ENCODE results near the gene GABRA1.
A peak's percentile ranks its signal among the peaks of the same experiment; 100 is the strongest.

GABRA1 gene

DNA sequence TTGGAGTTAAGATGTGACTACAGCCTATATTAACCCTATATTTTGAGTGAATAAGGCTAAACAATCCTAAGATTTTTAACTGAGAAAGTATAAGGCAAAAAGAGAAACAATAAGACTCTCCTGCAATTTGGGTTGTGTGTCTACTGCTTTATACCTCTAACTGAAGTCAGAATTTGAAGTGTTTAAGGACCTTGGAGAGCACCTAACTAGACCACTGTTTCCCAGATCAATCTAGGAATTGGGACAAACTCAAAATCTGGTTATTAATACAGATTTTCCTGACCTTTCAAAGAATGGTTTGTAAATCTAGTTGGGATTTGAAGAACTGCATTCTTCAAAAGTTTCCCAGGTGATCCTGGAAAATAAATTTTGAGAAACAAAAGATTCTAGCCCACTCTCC, 42.1 kb downstream of the GABRA1 start:
- Histone ChIP-seq H3K4me3 (ENCODE audit: low read length) (no peak overlapping the region), H3K36me3 (ENCODE audit: control insufficient read depth, insufficient read depth, low read length) (no peaks in the 10 kb centered on the region), H3K27me3 (ENCODE audit: control insufficient read depth, insufficient read depth, low read length) (no peaks in the 10 kb centered on the region), H3K27ac (ENCODE audit: low read length) (no peak overlapping the region), H3K9me3 (ENCODE audit: control insufficient read depth, insufficient read depth, low read length) (no peaks in the 10 kb centered on the region), H3K4me1 (ENCODE audit: control insufficient read depth, insufficient read depth, low read length) (no peaks in the 10 kb centered on the region)
- no peak for DNase-seq (ENCODE audit: low read depth, low spot score)

GRCh38 chr5:161895514-161895913, 47.6 kb downstream of the GABRA1 start:
- Histone ChIP-seq H3K9me3 (ENCODE audit: control insufficient read depth, insufficient read depth, low read length) (no peaks in the 10 kb centered on the region), H3K4me1 (ENCODE audit: control insufficient read depth, insufficient read depth, low read length) (no peaks in the 10 kb centered on the region), H3K36me3 (ENCODE audit: control insufficient read depth, insufficient read depth, low read length) (no peaks in the 10 kb centered on the region), H3K27ac (ENCODE audit: low read length) (no peak overlapping the region), H3K4me3 (ENCODE audit: low read length) (no peak overlapping the region), H3K27me3 (ENCODE audit: control insufficient read depth, insufficient read depth, low read length) (no peaks in the 10 kb centered on the region)
- no peak for DNase-seq (ENCODE audit: low read depth, low spot score)
- no CpG with 5 or more reads among the region's 1 CpG for WGBS (ENCODE audit: insufficient coverage, insufficient read length)

GRCh38 chr5:161897033-161897432, 49.1 kb downstream of the GABRA1 start:
- no CpG with 5 or more reads among the region's 7 CpGs for WGBS (ENCODE audit: insufficient coverage, insufficient read length)
- H3K27me3 ChIP-seq (ENCODE audit: control insufficient read depth, insufficient read depth, low read length) = no peaks in the 10 kb centered on the region
- H3K36me3 ChIP-seq (ENCODE audit: control insufficient read depth, insufficient read depth, low read length) = no peaks in the 10 kb centered on the region
- DNase-seq (ENCODE audit: low read depth, low spot score) = no peak
- H3K9me3 ChIP-seq (ENCODE audit: control insufficient read depth, insufficient read depth, low read length) = no peaks in the 10 kb centered on the region
- H3K4me3 ChIP-seq (ENCODE audit: low read length) = no peak overlapping the region
- no peak overlapping the region for H3K27ac ChIP-seq (ENCODE audit: low read length)
- no peaks in the 10 kb centered on the region for H3K4me1 ChIP-seq (ENCODE audit: control insufficient read depth, insufficient read depth, low read length)

DNA sequence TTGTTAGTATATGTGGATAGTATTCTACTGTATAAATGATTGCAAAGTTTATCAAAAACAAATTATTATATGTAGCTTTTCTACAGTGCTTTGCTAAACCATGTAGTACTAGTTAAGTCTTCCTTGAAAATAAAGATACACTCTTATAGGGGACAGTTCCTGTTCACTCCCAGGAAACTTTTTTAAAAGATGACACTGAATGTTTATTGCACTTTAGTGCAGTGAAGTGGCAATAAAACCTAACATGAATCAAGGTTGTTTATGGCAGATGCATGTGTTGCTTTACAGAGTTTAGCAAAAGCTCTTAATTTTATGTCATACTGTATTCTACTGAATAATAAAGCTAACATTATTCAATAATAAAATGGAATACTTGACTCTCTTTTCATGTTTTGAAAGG, 51.7 kb downstream of the GABRA1 start:
- H3K9me3 ChIP-seq (ENCODE audit: control insufficient read depth, insufficient read depth, low read length) = no peaks in the 10 kb centered on the region
- H3K27me3 ChIP-seq (ENCODE audit: control insufficient read depth, insufficient read depth, low read length) = no peaks in the 10 kb centered on the region
- H3K36me3 ChIP-seq (ENCODE audit: control insufficient read depth, insufficient read depth, low read length) = no peaks in the 10 kb centered on the region
- no peak for DNase-seq (ENCODE audit: low read depth, low spot score)
- no peaks in the 10 kb centered on the region for H3K4me1 ChIP-seq (ENCODE audit: control insufficient read depth, insufficient read depth, low read length)
- H3K27ac ChIP-seq (ENCODE audit: low read length) = no peak overlapping the region
- no peak overlapping the region for H3K4me3 ChIP-seq (ENCODE audit: low read length)

DNA sequence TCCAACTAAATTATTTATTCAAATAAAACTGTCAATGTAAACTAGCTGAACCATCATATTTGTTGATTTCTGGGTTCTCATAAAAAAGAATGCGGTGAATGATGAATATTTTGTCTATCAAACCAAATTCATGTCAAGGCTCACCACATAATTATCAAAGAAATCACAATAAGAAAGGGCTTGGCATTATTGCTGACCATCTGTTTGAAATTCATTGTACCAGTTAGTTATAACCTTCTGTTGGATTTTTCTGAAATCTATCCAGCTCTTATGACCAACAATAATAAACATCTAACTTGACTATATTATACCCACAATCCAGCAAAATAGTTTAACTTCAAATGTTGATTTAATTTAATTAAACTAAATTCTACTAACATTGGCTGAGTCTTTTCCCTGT, 53.1 kb downstream of the GABRA1 start:
- no CpG with 5 or more reads among the region's 1 CpG for WGBS (ENCODE audit: insufficient coverage, insufficient read length)
- Histone ChIP-seq H3K4me1 (ENCODE audit: control insufficient read depth, insufficient read depth, low read length) (no peaks in the 10 kb centered on the region), H3K36me3 (ENCODE audit: control insufficient read depth, insufficient read depth, low read length) (no peaks in the 10 kb centered on the region), H3K27me3 (ENCODE audit: control insufficient read depth, insufficient read depth, low read length) (no peaks in the 10 kb centered on the region), H3K4me3 (ENCODE audit: low read length) (no peak overlapping the region), H3K27ac (ENCODE audit: low read length) (no peak overlapping the region), H3K9me3 (ENCODE audit: control insufficient read depth, insufficient read depth, low read length) (no peaks in the 10 kb centered on the region)
- DNase-seq (ENCODE audit: low read depth, low spot score) = no peak

DNA sequence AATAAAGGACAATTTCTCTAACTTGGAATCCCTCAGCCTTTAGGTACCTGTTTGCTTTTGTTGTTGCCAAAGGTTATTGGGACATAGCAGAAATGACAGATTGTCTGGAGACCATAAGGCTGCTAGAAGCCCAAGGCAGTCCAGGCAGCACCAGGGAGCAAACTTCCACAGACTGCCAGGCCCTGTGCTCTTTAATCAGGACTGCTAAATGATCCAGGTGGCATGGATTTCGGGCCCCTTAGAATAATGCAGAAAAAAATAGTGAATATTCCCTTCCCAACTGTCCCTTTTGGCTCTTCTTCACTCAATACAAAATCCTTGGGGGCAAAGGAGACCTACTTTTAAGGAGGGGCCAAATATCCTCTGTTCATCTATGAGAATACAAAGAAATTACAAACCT, 73.9 kb downstream of the GABRA1 start:
- no peaks in the 10 kb centered on the region for H3K27me3 ChIP-seq (ENCODE audit: control insufficient read depth, insufficient read depth, low read length)
- H3K9me3 ChIP-seq (ENCODE audit: control insufficient read depth, insufficient read depth, low read length) = no peaks in the 10 kb centered on the region
- DNase-seq (ENCODE audit: low read depth, low spot score) = no peak
- no peak overlapping the region for H3K27ac ChIP-seq (ENCODE audit: low read length)
- H3K4me1 ChIP-seq (ENCODE audit: control insufficient read depth, insufficient read depth, low read length) = no peaks in the 10 kb centered on the region
- H3K36me3 ChIP-seq (ENCODE audit: control insufficient read depth, insufficient read depth, low read length) = no peaks in the 10 kb centered on the region
- no peak overlapping the region for H3K4me3 ChIP-seq (ENCODE audit: low read length)
- WGBS (ENCODE audit: insufficient coverage, insufficient read length) = no CpG with 5 or more reads among the region's 1 CpG

DNA sequence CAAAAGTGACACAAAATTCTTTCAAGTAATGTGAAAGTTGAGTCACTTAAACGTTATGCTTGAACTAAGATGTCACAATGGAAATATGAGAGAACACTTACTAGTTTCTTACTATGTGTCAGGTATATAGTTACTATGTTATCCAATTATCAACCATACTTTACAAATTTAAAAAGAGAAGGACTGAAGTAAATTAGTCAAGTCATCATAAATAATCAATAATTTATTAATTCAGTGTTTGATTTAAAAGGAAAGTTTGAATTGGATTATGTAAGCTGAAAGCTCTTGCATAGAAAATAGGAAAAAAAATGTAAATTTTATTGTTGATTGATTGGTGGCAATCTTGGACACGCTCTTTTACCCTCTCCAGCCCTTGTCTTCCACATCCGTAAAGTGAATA, 76.3 kb downstream of the GABRA1 start:
- Histone ChIP-seq H3K4me3 (ENCODE audit: low read length) (no peak overlapping the region), H3K4me1 (ENCODE audit: control insufficient read depth, insufficient read depth, low read length) (no peaks in the 10 kb centered on the region), H3K27me3 (ENCODE audit: control insufficient read depth, insufficient read depth, low read length) (no peaks in the 10 kb centered on the region), H3K27ac (ENCODE audit: low read length) (no peak overlapping the region), H3K36me3 (ENCODE audit: control insufficient read depth, insufficient read depth, low read length) (no peaks in the 10 kb centered on the region), H3K9me3 (ENCODE audit: control insufficient read depth, insufficient read depth, low read length) (no peaks in the 10 kb centered on the region)
- no CpG with 5 or more reads among the region's 3 CpGs for WGBS (ENCODE audit: insufficient coverage, insufficient read length)
- DNase-seq (ENCODE audit: low read depth, low spot score) = no peak

- WGBS (ENCODE audit: insufficient coverage, insufficient read length) = no CpG with 5 or more reads among the region's 4 CpGs
- peak; percentile 1 for DNase-seq (ENCODE audit: low read depth, low spot score)
These were observed 78.0 kb downstream of the GABRA1 start for GRCh38 chr5:161925960-161926359.

GRCh38 chr5:161934486-161934885, 86.6 kb downstream of the GABRA1 start:
- no peak overlapping the region for H3K27ac ChIP-seq (ENCODE audit: low read length)

More at GRCh38 chr5:161925960-161926359, 78.0 kb downstream of the GABRA1 start:
- H3K27me3 ChIP-seq (ENCODE audit: control insufficient read depth, insufficient read depth, low read length) = no peaks in the 10 kb centered on the region
- H3K27ac ChIP-seq (ENCODE audit: low read length) = no peak overlapping the region
- no peaks in the 10 kb centered on the region for H3K9me3 ChIP-seq (ENCODE audit: control insufficient read depth, insufficient read depth, low read length)
- H3K4me3 ChIP-seq (ENCODE audit: low read length) = no peak overlapping the region
- no peaks in the 10 kb centered on the region for H3K36me3 ChIP-seq (ENCODE audit: control insufficient read depth, insufficient read depth, low read length)
- H3K4me1 ChIP-seq (ENCODE audit: control insufficient read depth, insufficient read depth, low read length) = no peaks in the 10 kb centered on the region

GRCh38 chr5:161944974-161945373, 97.1 kb downstream of the GABRA1 start:
- Histone ChIP-seq H3K4me1 (ENCODE audit: control insufficient read depth, insufficient read depth, low read length) (no peaks in the 10 kb centered on the region), H3K36me3 (ENCODE audit: control insufficient read depth, insufficient read depth, low read length) (no peaks in the 10 kb centered on the region), H3K4me3 (ENCODE audit: low read length) (no peak overlapping the region), H3K27me3 (ENCODE audit: control insufficient read depth, insufficient read depth, low read length) (no peaks in the 10 kb centered on the region), H3K9me3 (ENCODE audit: control insufficient read depth, insufficient read depth, low read length) (no peaks in the 10 kb centered on the region), H3K27ac (ENCODE audit: low read length) (no peak overlapping the region)
- WGBS (ENCODE audit: insufficient coverage, insufficient read length) = no CpG with 5 or more reads among the region's 1 CpG
- DNase-seq (ENCODE audit: low read depth, low spot score) = no peak

More at GRCh38 chr5:161934486-161934885, 86.6 kb downstream of the GABRA1 start:
- no peaks in the 10 kb centered on the region for H3K4me1 ChIP-seq (ENCODE audit: control insufficient read depth, insufficient read depth, low read length)
- no peak for DNase-seq (ENCODE audit: low read depth, low spot score)
- H3K36me3 ChIP-seq (ENCODE audit: control insufficient read depth, insufficient read depth, low read length) = no peaks in the 10 kb centered on the region
- no peak overlapping the region for H3K4me3 ChIP-seq (ENCODE audit: low read length)
- WGBS (ENCODE audit: insufficient coverage, insufficient read length) = no CpG with 5 or more reads among the region's 3 CpGs
- no peaks in the 10 kb centered on the region for H3K27me3 ChIP-seq (ENCODE audit: control insufficient read depth, insufficient read depth, low read length)
- H3K9me3 ChIP-seq (ENCODE audit: control insufficient read depth, insufficient read depth, low read length) = no peaks in the 10 kb centered on the region

- WGBS (ENCODE audit: insufficient coverage, insufficient read length) = no CpG with 5 or more reads among the region's 4 CpGs
- DNase-seq (ENCODE audit: low read depth, low spot score) = no peak
- Histone ChIP-seq H3K4me1 (ENCODE audit: control insufficient read depth, insufficient read depth, low read length) (no peaks in the 10 kb centered on the region), H3K4me3 (ENCODE audit: low read length) (no peak overlapping the region), H3K27ac (ENCODE audit: low read length) (no peak overlapping the region), H3K9me3 (ENCODE audit: control insufficient read depth, insufficient read depth, low read length) (no peaks in the 10 kb centered on the region), H3K36me3 (ENCODE audit: control insufficient read depth, insufficient read depth, low read length) (no peaks in the 10 kb centered on the region), H3K27me3 (ENCODE audit: control insufficient read depth, insufficient read depth, low read length) (no peaks in the 10 kb centered on the region)
These were observed 99.0 kb downstream of the GABRA1 start for GRCh38 chr5:161946911-161947310.

Measured in iPS DF 6.9 (cell line).